Endodermal cell (in vitro differentiated cells): ENCODE measurements around the gene TFCP2L1. TPM values are rescaled to one million over a fixed set of nuclear protein-coding genes. Genes with fewer than 3 reads are reported as not detected.

ENCODE experiments used
- DNase-seq: peaks from one replicate; pipeline ENCODE4 v3.0.0-alpha.2; 2017
- H3K27ac ChIP-seq: 2 replicates; pipeline ENCODE4 v1.5.1; 2013; ENCODE audit warnings: mild to moderate bottlenecking, low read depth, low read length, moderate library complexity
- H3K27me3 ChIP-seq: 2 replicates; pipeline ENCODE4 v1.6.1; 2013; ENCODE audit warnings: mild to moderate bottlenecking, low read length, moderate library complexity; ENCODE audit not compliant: insufficient read depth, control insufficient read depth, poor library complexity, severe bottlenecking
- H3K36me3 ChIP-seq: 2 replicates; pipeline ENCODE4 v1.7.0; 2013; ENCODE audit warnings: mild to moderate bottlenecking, low read length, moderate library complexity; ENCODE audit not compliant: control insufficient read depth, insufficient read depth
- H3K4me1 ChIP-seq: one replicate; pipeline ENCODE4 v1.7.0; 2013; ENCODE audit warnings: low read length; ENCODE audit not compliant: control insufficient read depth, insufficient read depth
- H3K4me3 ChIP-seq: 2 replicates; pipeline ENCODE4 v1.5.1; 2013; ENCODE audit warnings: mild to moderate bottlenecking, low read length, moderate library complexity
- H3K9ac ChIP-seq: 2 replicates; pipeline ENCODE4 v1.6.1; 2013; ENCODE audit warnings: mild to moderate bottlenecking, low read length, moderate library complexity; ENCODE audit not compliant: poor library complexity, severe bottlenecking; ENCODE audit errors: extremely low read depth
- H3K9me3 ChIP-seq: 2 replicates; pipeline ENCODE4 v1.6.1; 2013; ENCODE audit warnings: mild to moderate bottlenecking, low read length, moderate library complexity; ENCODE audit not compliant: control insufficient read depth
- H3K27ac Mint-ChIP-seq: 2 replicates; pipeline ENCODE4 v1.8.0; 2020; ENCODE audit warnings: mixed read lengths
- H3K27me3 Mint-ChIP-seq: 2 replicates; pipeline ENCODE4 v1.8.0; 2021; ENCODE audit warnings: mild to moderate bottlenecking, mixed read lengths; ENCODE audit not compliant: insufficient read depth
- H3K36me3 Mint-ChIP-seq: 2 replicates; pipeline ENCODE4 v1.8.0; 2020; ENCODE audit warnings: low read depth, mixed read lengths
- H3K4me1 Mint-ChIP-seq: 2 replicates; pipeline ENCODE4 v1.8.0; 2020; ENCODE audit warnings: mixed read lengths
- H3K4me3 Mint-ChIP-seq: 2 replicates; pipeline ENCODE4 v1.8.0; 2020; ENCODE audit warnings: mild to moderate bottlenecking, moderate library complexity, mixed read lengths
- H3K9me3 Mint-ChIP-seq: 2 replicates; pipeline ENCODE4 v1.8.0; 2020; ENCODE audit warnings: mild to moderate bottlenecking, mixed read lengths
- WGBS, 2 experiments: methylation state at CpG; one replicate each; pipeline versions ENCODE4 v1.1.5 to v1.1.7; 2013; ENCODE audit warnings: missing lambda C conversion rate in 2 of 2, mixed read lengths in 1 of 2; ENCODE audit not compliant: insufficient coverage in 1 of 2, insufficient read length in 1 of 2; 5-methylcytosine and 5-hydroxymethylcytosine counted together
- total RNA-seq, 2 donors: library from RNA; stranded (reverse); fragmentation: NEBNext Ultra II Directional in 1 of 2; extraction: Animal tissue kit (Norgen Biotek cat#: 25700) in 1 of 2; gene quantifications; 2 replicates in 1 of 2; 3 replicates in 1 of 2; pipeline ENCODE4 v1.2.1, GENCODE V29; 2021
- TF ChIP-seq, protein P1 (sequence below): fragments of 200-600 bp; sonication (generic); conservative IDR thresholded peaks from 2 replicates; pipeline ENCODE4 v1.5.0; 2021; ENCODE audit warnings: antibody characterized with exemption, mild to moderate bottlenecking

Gene TFCP2L1
- total RNA-seq, 2 donors from 2014 or later: 3.3 to 4.3 TPM

DNA sequence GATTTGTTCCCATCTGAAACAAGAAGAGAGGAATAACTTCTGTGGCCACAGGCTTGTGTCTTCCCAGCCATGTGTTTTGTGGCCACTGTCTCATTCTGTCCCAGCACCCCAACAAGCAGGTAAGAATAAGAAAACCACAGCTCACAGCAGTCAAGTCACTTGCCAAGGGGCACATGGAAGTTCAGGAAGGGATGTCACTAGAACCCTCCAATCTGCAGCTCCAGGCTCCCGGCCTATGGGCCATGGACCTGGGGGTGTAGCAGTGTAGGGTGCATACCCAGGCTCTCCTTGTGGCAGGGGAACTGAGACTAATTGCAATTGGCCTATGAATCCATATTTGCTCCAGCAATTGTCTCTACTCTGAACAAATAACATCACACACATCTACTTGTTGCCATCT is 112.5 kb downstream of the TFCP2L1 start:
- Histone ChIP-seq H3K27ac (no peak overlapping the region), H3K27me3 (no peaks in the 10 kb centered on the region), H3K4me3 (no peak overlapping the region), H3K9ac (no peak overlapping the region), H3K36me3 (no peaks in the 10 kb centered on the region), H3K9me3 (no peaks in the 10 kb centered on the region), H3K4me1 (no peaks in the 10 kb centered on the region)
- Mint-ChIP-seq H3K4me1 (no peaks in the 10 kb centered on the region), H3K27ac (no peak overlapping the region), H3K4me3 (no peak overlapping the region), H3K9me3 (peaks cover 2% of the 10 kb centered on the region), H3K36me3 (no peaks in the 10 kb centered on the region), H3K27me3 (peaks cover 2% of the 10 kb centered on the region)
- TF ChIP-seq, protein P1, sequence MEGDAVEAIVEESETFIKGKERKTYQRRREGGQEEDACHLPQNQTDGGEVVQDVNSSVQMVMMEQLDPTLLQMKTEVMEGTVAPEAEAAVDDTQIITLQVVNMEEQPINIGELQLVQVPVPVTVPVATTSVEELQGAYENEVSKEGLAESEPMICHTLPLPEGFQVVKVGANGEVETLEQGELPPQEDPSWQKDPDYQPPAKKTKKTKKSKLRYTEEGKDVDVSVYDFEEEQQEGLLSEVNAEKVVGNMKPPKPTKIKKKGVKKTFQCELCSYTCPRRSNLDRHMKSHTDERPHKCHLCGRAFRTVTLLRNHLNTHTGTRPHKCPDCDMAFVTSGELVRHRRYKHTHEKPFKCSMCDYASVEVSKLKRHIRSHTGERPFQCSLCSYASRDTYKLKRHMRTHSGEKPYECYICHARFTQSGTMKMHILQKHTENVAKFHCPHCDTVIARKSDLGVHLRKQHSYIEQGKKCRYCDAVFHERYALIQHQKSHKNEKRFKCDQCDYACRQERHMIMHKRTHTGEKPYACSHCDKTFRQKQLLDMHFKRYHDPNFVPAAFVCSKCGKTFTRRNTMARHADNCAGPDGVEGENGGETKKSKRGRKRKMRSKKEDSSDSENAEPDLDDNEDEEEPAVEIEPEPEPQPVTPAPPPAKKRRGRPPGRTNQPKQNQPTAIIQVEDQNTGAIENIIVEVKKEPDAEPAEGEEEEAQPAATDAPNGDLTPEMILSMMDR: no peak
- no peak for DNase-seq
- WGBS, 2 experiments: 92 to 100% methylated on average over 1 of the region's 1 CpG

DNA sequence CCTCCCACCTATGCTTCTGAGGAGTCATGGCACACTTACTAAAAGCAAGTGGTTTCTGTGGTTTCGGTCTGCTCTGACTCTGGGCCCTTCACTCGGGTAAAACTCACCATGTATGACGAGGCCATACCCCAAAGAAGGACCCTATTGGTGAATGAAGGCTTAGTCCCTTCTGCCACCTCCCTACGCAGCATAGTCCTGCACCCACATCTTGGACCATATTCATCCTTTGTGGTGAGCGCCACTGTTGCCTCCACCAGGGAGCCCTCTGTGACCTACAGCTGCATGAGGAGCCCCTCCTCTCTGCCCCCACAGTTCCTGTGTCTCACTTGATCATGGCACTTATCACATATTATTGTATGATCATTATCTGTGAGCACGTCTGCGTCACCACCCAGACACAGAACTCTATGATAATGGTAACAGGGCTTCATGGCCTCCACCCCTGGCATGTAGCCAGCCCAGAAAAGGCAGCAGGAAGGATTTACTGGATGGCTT is 113.3 kb downstream of the TFCP2L1 start:
- H3K27ac ChIP-seq: no peak overlapping the region
- DNase-seq: no peak
- H3K9me3 ChIP-seq: no peaks in the 10 kb centered on the region
- H3K4me3 ChIP-seq: no peak overlapping the region
- peaks cover 2% of the 10 kb centered on the region for H3K9me3 Mint-ChIP-seq
- H3K9ac ChIP-seq: no peak overlapping the region
- H3K4me3 Mint-ChIP-seq: no peak overlapping the region
- H3K4me1 Mint-ChIP-seq: no peaks in the 10 kb centered on the region
- H3K4me1 ChIP-seq: no peaks in the 10 kb centered on the region
- H3K36me3 ChIP-seq: no peaks in the 10 kb centered on the region
- no peaks in the 10 kb centered on the region for H3K36me3 Mint-ChIP-seq
- H3K27ac Mint-ChIP-seq: no peak overlapping the region
- WGBS, 2 experiments: 79 to 100% methylated on average over 4 to 7 of the region's 7 CpGs
- TF ChIP-seq, protein P1: no peak
- no peaks in the 10 kb centered on the region for H3K27me3 ChIP-seq
- H3K27me3 Mint-ChIP-seq: peaks cover 3% of the 10 kb centered on the region

DNA sequence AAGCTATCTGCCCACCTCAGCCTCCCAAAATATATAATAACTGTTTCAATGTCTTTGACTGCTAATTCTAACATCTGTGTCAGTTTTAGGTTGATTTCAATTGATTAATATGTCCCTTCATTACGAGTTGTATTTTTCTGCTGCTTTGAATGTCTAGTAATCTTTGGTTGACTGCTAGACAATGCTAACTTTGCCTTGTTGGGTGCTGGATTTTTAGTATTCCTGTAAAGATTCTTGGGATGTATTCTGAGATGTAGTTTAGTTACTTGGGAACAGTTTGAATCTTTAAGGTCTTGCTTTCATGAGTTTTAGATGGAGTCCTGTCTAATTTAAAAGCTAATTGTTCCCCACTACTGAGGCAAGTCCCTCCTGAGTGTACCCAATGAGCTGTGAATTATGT is 114.4 kb downstream of the TFCP2L1 start:
- Histone ChIP-seq H3K4me3 (no peak overlapping the region), H3K27me3 (no peaks in the 10 kb centered on the region), H3K4me1 (no peaks in the 10 kb centered on the region), H3K9me3 (no peaks in the 10 kb centered on the region), H3K9ac (no peak overlapping the region), H3K27ac (no peak overlapping the region), H3K36me3 (no peaks in the 10 kb centered on the region)
- Mint-ChIP-seq H3K27ac (no peak overlapping the region), H3K36me3 (no peaks in the 10 kb centered on the region), H3K4me3 (no peak overlapping the region), H3K27me3 (peaks cover 4% of the 10 kb centered on the region), H3K4me1 (no peaks in the 10 kb centered on the region), H3K9me3 (peaks cover 2% of the 10 kb centered on the region)
- TF ChIP-seq, protein P1: no peak
- WGBS, 2 experiments: 86 to 100% methylated on average over 1 of the region's 1 CpG
- no peak for DNase-seq
